Activated B cell treated with CpG ODN at 0.5 μM for 24 hours (primary cell): ENCODE measurements around the gene POLN. TPM values are rescaled to one million over a fixed set of nuclear protein-coding genes. Genes with fewer than 3 reads are reported as not detected.

ENCODE experiments used
- ATAC-seq: fragments of 200-7000 bp; cut with Tn5 transposase; one replicate; pipeline ENCODE4 v1.10.0; 2021; ENCODE audit warnings: low read depth, mild to moderate bottlenecking, moderate library complexity
- CTCF ChIA-PET: fragments of 350-600 bp; sonication (Branson Sonifier 250); formaldehyde crosslinking; loops from one replicate; lab custom pipeline; 2021; ENCODE audit warnings: antibody characterized with exemption; lab: Charles Lee
- POLR2A ChIA-PET: fragments of 350-600 bp; sonication (Branson Sonifier 250); formaldehyde crosslinking; loops from one replicate; lab custom pipeline; 2021; ENCODE audit warnings: antibody characterized with exemption; lab: Charles Lee
- DNase-seq: peaks from one replicate; pipeline ENCODE4 v3.0.0; 2022
- H3K27ac Mint-ChIP-seq: one replicate; pipeline ENCODE4 v1.8.0; 2020; ENCODE audit warnings: mixed read lengths
- H3K27me3 Mint-ChIP-seq: one replicate; pipeline ENCODE4 v1.8.0; 2021; ENCODE audit warnings: mixed read lengths
- H3K36me3 Mint-ChIP-seq: one replicate; pipeline ENCODE4 v1.8.0; 2021; ENCODE audit warnings: low read depth, mixed read lengths
- H3K4me1 Mint-ChIP-seq: one replicate; pipeline ENCODE4 v1.8.0; 2021; ENCODE audit warnings: mixed read lengths
- H3K4me3 Mint-ChIP-seq: one replicate; pipeline ENCODE4 v1.8.0; 2020; ENCODE audit warnings: mild to moderate bottlenecking, mixed read lengths
- H3K9me3 Mint-ChIP-seq: one replicate; pipeline ENCODE4 v1.8.0; 2020; ENCODE audit warnings: mixed read lengths
- CTCF ChIP-seq: fragments of 200-600 bp; IDR thresholded peaks from one replicate; pipeline ENCODE4 v1.8.0; 2022; ENCODE audit warnings: antibody characterized with exemption, mild to moderate bottlenecking
- intact Hi-C: fragments of 100-400 bp; cut with micrococcal nuclease; formaldehyde crosslinking; loops from one replicate; pipeline ENCODE4 v1.15.1; 2024
- total RNA-seq: library from RNA; stranded (reverse); gene quantifications from 2 replicates; pipeline ENCODE4 v1.2.3, GENCODE V29; 2022

POLN gene
- total RNA-seq, 1 donor from 2014 or later: 1.4 TPM

GRCh38 chr4:2089222-2089621, 152.7 kb downstream of the POLN start:
- H3K4me1 Mint-ChIP-seq: no peaks in the 10 kb centered on the region
- ATAC-seq (no peak), DNase-seq (no peak)
- intact Hi-C loops: no loop called here
- TF ChIP-seq CTCF: no peak
- POLR2A ChIA-PET: no interaction called here
- peaks cover 7% of the 10 kb centered on the region for H3K27me3 Mint-ChIP-seq
- CTCF ChIA-PET: no interaction called here
- H3K9me3 Mint-ChIP-seq: no peaks in the 10 kb centered on the region
- H3K27ac Mint-ChIP-seq: no peak overlapping the region
- H3K36me3 Mint-ChIP-seq: no peaks in the 10 kb centered on the region
- H3K4me3 Mint-ChIP-seq: no peak overlapping the region

- intact Hi-C loops: no loop called here
- ATAC-seq (no peak), DNase-seq (no peak)
- ChIA-PET POLR2A (no interaction called here), CTCF (no interaction called here)
- peaks cover 8% of the 10 kb centered on the region for H3K27me3 Mint-ChIP-seq
- no peaks in the 10 kb centered on the region for H3K36me3 Mint-ChIP-seq
- H3K4me3 Mint-ChIP-seq: no peak overlapping the region
- H3K27ac Mint-ChIP-seq: no peak overlapping the region
- no peaks in the 10 kb centered on the region for H3K4me1 Mint-ChIP-seq
- H3K9me3 Mint-ChIP-seq: no peaks in the 10 kb centered on the region
- TF ChIP-seq CTCF: no peak
Measured at GRCh38 chr4:2087170-2087569, 154.8 kb downstream of the POLN start.

- POLR2A ChIA-PET: no interaction called here
- Mint-ChIP-seq H3K27me3 (peaks cover 5% of the 10 kb centered on the region), H3K9me3 (no peaks in the 10 kb centered on the region), H3K27ac (no peak overlapping the region), H3K4me1 (no peaks in the 10 kb centered on the region), H3K4me3 (no peak overlapping the region), H3K36me3 (no peaks in the 10 kb centered on the region)
- TF ChIP-seq CTCF: no peak
- ATAC-seq (no peak), DNase-seq (no peak)
- CTCF ChIA-PET: no interaction called here
- intact Hi-C loops: no loop called here
Measured at GRCh38 chr4:2085496-2085901, 156.4 kb downstream of the POLN start.

- no peaks in the 10 kb centered on the region for H3K4me1 Mint-ChIP-seq
Measured at GRCh38 chr4:2084316-2084715, 157.6 kb downstream of the POLN start.

GRCh38 chr4:2083826-2084160, 158.1 kb downstream of the POLN start:
- Mint-ChIP-seq H3K36me3 (no peaks in the 10 kb centered on the region), H3K4me3 (no peak overlapping the region), H3K9me3 (no peaks in the 10 kb centered on the region), H3K27ac (no peak overlapping the region), H3K27me3 (peaks cover 5% of the 10 kb centered on the region), H3K4me1 (no peaks in the 10 kb centered on the region)
- ChIA-PET CTCF (no interaction called here), POLR2A (no interaction called here)
- no peak for DNase-seq
- no peak for ATAC-seq
- intact Hi-C loops: no loop called here
- no peak for TF ChIP-seq CTCF

More at GRCh38 chr4:2084316-2084715, 157.6 kb downstream of the POLN start:
- no peak overlapping the region for H3K4me3 Mint-ChIP-seq
- intact Hi-C loops: no loop called here
- H3K27me3 Mint-ChIP-seq: peaks cover 5% of the 10 kb centered on the region
- no peak overlapping the region for H3K27ac Mint-ChIP-seq
- CTCF ChIA-PET: no interaction called here
- POLR2A ChIA-PET: no interaction called here
- H3K9me3 Mint-ChIP-seq: no peaks in the 10 kb centered on the region
- DNase-seq: no peak
- no peak for TF ChIP-seq CTCF
- no peaks in the 10 kb centered on the region for H3K36me3 Mint-ChIP-seq
- no peak for ATAC-seq
